ENCODE measurements around the gene FBF1.

DNA sequence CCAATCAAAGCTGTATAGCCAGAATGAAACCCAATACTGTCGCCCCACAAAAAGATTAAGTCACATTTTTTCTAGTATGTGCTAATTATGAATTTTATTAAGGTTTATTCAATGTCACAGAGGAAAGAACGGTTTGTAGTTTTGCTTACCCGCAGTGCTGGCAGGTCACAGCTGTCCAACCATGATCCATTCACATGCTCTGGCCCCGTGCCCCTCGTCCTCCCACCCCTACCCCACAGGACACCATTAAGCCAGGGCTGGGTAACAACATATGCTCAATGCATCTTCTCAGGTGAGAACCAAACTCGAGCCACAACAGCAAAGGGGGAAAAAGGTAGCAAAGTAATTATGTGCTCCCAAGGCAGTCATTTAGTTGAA lies 589 bp upstream of the FBF1 start:
- no peak for TF ChIP-seq CTCF (IDR thresholded peaks at IDR 0.05)
- TF ChIP-seq POLR2A (IDR thresholded peaks at IDR 0.05) = no peak
